Activated CD4-positive, alpha-beta T cell treated with anti-CD3 and anti-CD28 coated beads, Interleukin-2, amount 10 ng/mL, durations not matched to agents 24 days and 14 days (primary cell): Measurements from ENCODE around the gene MYOG. TPM values are rescaled to one million over a fixed set of nuclear protein-coding genes. Genes with fewer than 3 reads are reported as not detected.

Source experiments
- DNase-seq: peaks from one replicate; pipeline ENCODE4 v3.0.0; 2022
- H3K27ac Mint-ChIP-seq: one replicate; pipeline ENCODE4 v1.8.0; 2022; ENCODE audit warnings: mild to moderate bottlenecking, mixed read lengths
- H3K27me3 Mint-ChIP-seq: one replicate; pipeline ENCODE4 v1.8.0; 2022; ENCODE audit warnings: mixed read lengths
- H3K36me3 Mint-ChIP-seq: one replicate; pipeline ENCODE4 v1.8.0; 2022; ENCODE audit warnings: low read depth, mild to moderate bottlenecking, mixed read lengths
- H3K4me1 Mint-ChIP-seq: one replicate; pipeline ENCODE4 v1.8.0; 2021; ENCODE audit warnings: mixed read lengths
- H3K4me3 Mint-ChIP-seq: one replicate; pipeline ENCODE4 v1.8.0; 2022; ENCODE audit warnings: mild to moderate bottlenecking, moderate library complexity, mixed read lengths
- H3K9me3 Mint-ChIP-seq: one replicate; pipeline ENCODE4 v1.8.0; 2021; ENCODE audit warnings: mixed read lengths
- intact Hi-C: fragments of 100-400 bp; cut with micrococcal nuclease; formaldehyde crosslinking; loops from one replicate; pipeline ENCODE4 v1.15.1; 2023
- total RNA-seq: library from RNA; stranded (reverse); gene quantifications from 2 replicates; pipeline ENCODE4 v1.2.3, GENCODE V29; 2022

The MYOG gene
- total RNA-seq, 1 donor from 2014 or later, result not detected

DNA sequence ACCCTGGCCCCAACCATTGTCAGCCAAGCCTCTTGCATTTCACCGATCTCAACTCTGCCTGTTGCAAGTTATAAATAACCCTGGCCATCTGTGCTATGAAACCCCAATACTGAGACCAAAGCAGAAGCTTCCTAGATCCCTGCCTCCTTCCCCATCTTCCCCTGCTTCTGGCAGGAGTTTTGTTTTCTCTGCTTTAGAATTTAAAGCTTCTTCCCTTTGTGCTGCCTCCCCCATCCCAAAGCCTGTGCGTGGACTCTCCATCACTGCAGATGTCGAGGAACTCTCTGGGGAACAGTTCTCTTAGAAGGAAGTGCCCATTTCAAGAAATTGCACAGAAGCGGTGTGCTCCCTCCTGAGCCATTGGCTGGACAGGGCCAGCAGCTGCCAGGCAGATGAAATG, 17.4 kb upstream of the MYOG start:
- H3K4me3 Mint-ChIP-seq, result no peak overlapping the region
- peaks cover 34% of the 10 kb centered on the region for H3K27me3 Mint-ChIP-seq
- no peak for DNase-seq
- no peaks in the 10 kb centered on the region for H3K4me1 Mint-ChIP-seq
- no peaks in the 10 kb centered on the region for H3K9me3 Mint-ChIP-seq
- no peak overlapping the region for H3K27ac Mint-ChIP-seq
- intact Hi-C loops, result no loop called here
- H3K36me3 Mint-ChIP-seq, result no peaks in the 10 kb centered on the region

DNA sequence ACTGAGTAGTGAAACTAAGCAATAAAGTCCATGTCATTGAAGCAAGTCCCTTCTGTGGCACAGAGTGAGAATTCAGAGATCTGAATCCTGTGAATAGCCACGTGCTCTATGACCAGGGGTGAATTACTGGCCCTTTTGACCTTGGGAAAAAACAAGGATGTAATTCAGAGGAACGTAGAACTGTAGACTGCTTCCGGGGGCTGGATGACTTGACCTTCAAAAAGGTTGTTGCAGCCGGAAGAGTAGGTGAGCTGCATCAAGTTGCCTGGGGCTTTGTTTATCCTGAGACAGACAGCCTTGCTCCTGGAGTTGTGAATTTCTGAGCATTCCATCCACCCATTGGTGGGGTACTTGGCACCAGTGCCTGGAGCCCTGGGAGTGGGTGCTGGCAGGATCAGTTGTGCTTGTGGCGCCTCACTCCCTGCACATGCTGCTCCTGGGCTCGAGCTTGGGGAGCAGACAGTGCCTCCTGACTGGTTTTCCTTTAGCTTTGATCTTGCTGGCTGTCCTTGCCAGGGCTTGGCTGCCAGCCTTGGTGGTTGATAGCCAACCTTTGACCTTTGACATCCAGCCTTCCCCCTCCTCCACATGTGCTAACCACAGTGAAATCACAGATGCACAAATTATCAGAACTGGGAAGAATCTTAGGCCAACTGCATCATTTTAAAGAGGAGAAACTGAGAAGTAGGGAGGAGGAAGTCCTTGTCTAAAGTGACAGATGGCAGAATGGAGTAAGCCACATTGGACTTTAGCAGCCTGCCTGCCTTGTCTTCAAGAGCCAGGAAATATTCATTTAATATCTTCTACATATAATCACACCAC, 16.2 kb upstream of the MYOG start:
- DNase-seq, result no peak
- peaks cover 28% of the 10 kb centered on the region for H3K27me3 Mint-ChIP-seq
- H3K4me1 Mint-ChIP-seq, result no peaks in the 10 kb centered on the region
- intact Hi-C loops, result no loop called here
- no peak overlapping the region for H3K27ac Mint-ChIP-seq
- H3K36me3 Mint-ChIP-seq, result no peaks in the 10 kb centered on the region
- H3K9me3 Mint-ChIP-seq, result no peaks in the 10 kb centered on the region
- H3K4me3 Mint-ChIP-seq, result no peak overlapping the region

DNA sequence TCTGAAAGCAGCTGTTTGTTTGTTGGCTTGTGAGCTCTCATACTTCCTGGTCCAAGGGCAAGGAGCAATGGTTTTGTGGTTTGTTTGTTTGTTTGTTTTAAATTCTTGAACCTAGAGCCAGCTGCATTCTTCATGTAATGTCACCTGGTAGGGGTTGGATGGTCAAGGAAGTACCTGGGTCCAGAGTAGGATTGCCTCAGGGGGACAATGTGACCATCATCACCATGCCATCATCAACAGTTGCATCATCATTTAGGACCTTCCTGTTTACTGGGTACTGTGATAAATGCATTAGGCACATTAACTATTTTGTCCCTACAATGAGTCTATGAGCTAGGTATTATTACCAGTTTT, 14.7 kb upstream of the MYOG start:
- H3K9me3 Mint-ChIP-seq, result peaks cover 8% of the 10 kb centered on the region
- DNase-seq, result no peak
- H3K27me3 Mint-ChIP-seq, result peaks cover 30% of the 10 kb centered on the region
- H3K4me3 Mint-ChIP-seq, result no peak overlapping the region
- H3K27ac Mint-ChIP-seq, result no peak overlapping the region
- H3K4me1 Mint-ChIP-seq, result no peaks in the 10 kb centered on the region
- intact Hi-C loops, result no loop called here
- no peaks in the 10 kb centered on the region for H3K36me3 Mint-ChIP-seq

DNA sequence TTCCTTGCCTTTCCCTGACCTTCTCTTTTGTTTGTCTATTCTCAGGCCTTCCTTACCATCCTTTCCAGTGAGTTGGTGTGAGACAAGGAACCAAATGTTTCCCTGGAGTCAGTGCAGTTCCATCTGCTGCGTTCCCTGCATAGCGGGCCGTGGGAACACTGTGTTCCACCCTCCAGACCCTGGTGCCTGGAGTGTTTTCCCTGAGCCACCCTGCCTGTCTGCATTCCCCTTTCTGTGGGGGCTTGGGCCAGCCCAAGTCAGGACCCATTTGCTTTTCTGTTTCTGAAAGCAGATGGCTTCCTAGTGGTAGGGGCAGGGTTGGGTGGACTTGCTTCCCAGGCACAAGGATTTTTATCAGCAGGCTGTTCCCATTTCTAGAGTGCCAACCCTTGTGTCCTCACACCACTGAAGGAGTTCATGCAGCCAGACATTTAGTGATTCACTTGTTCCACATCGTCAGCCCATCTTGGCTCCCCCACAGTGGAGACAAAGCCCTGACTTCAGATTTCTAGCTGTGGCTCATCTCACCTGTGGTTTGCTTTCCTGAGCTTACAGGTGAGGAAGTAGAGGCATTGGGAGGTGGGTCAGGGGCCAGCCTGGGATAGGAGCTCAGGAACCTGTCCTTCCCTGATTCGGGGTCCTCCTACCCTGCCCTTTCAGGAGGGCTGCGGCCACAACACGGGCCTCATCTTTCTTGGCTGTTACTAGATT, 14.1 kb upstream of the MYOG start:
- H3K36me3 Mint-ChIP-seq, result no peaks in the 10 kb centered on the region
- no peak overlapping the region for H3K27ac Mint-ChIP-seq
- H3K4me1 Mint-ChIP-seq, result no peaks in the 10 kb centered on the region
- H3K4me3 Mint-ChIP-seq, result no peak overlapping the region
- intact Hi-C loops, result no loop called here
- H3K27me3 Mint-ChIP-seq, result peaks cover 28% of the 10 kb centered on the region
- no peak for DNase-seq
- H3K9me3 Mint-ChIP-seq, result peaks cover 13% of the 10 kb centered on the region

DNA sequence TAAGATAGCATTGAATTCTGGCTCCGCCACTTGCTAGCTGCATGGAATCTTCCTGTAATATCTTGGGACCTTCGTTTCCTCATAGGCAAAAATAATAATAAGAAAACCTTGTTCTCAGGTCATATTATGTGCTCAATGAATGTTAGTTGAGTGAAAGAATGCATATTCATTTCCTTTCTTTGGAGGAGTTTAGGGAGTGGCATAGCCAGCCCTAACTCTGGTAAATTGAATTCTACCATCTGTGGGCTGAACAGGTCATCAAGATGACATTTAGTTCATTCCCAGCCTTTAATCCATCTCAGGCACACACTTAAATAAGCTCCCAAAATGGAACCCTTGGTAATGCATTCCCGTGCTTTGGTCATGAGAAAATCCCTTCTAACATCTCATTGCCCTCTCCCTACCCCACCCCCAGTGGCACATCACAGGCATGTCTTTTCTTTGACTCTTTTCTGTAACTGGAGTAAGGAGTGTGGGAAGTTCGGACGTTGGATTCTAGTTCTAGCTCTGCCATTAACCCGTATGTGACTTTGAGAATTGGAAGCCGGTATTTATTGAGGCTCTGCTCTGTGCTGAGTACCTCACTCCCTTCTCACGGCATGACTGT, 13.2 kb upstream of the MYOG start:
- peaks cover 15% of the 10 kb centered on the region for H3K9me3 Mint-ChIP-seq
- H3K36me3 Mint-ChIP-seq, result no peaks in the 10 kb centered on the region
- H3K4me1 Mint-ChIP-seq, result no peaks in the 10 kb centered on the region
- no peak overlapping the region for H3K27ac Mint-ChIP-seq
- intact Hi-C loops, result no loop called here
- no peak for DNase-seq
- H3K27me3 Mint-ChIP-seq, result peaks cover 29% of the 10 kb centered on the region
- H3K4me3 Mint-ChIP-seq, result no peak overlapping the region

DNA sequence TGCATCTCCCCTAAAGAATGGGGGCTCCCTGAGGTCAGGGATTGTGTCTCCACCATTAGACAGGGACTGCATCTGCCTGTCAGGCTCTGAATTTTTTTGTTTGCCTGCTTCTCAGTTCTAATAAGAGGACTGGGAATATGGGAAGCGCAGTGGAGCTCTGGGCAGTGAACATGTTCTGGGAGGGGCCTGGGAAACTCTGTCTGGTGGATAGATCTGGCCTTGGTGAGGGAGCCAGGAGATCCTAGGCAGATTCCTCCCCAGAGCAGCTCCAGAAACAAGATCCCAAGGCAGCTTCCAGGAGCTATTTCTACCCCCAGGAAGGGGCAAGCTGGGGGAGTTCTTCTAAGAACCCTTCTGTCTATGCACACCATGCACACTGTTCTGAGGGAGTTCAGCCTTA, 12.6 kb upstream of the MYOG start:
- Mint-ChIP-seq H3K4me1 (no peaks in the 10 kb centered on the region), H3K36me3 (no peaks in the 10 kb centered on the region), H3K27me3 (peaks cover 30% of the 10 kb centered on the region), H3K9me3 (peaks cover 15% of the 10 kb centered on the region), H3K4me3 (no peak overlapping the region), H3K27ac (no peak overlapping the region)
- intact Hi-C loops, result no loop called here
- DNase-seq, result no peak

DNA sequence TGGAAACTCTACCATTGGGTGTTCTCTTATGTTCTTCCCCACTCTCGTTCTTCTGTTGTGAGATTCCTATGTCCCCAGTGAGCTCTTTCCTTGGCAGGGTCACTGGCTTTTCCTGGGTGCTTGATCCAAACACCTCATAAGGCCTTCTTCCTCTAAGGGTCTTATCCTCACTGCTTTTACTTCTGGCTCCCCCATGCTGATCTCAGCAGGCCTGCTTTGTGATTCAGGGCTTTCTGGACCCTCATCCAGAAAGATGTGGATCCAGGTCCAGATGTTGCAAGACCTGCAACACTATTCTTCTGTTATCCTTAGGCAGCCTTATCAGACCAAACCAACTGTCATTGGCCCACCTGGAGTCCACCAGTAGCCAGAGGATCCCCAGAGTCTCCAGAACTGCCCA, 11.2 kb upstream of the MYOG start:
- peaks cover 28% of the 10 kb centered on the region for H3K27me3 Mint-ChIP-seq
- intact Hi-C loops, result no loop called here
- H3K36me3 Mint-ChIP-seq, result no peaks in the 10 kb centered on the region
- H3K4me3 Mint-ChIP-seq, result no peak overlapping the region
- H3K27ac Mint-ChIP-seq, result no peak overlapping the region
- DNase-seq, result no peak
- peaks cover 15% of the 10 kb centered on the region for H3K9me3 Mint-ChIP-seq
- H3K4me1 Mint-ChIP-seq, result no peaks in the 10 kb centered on the region

DNA sequence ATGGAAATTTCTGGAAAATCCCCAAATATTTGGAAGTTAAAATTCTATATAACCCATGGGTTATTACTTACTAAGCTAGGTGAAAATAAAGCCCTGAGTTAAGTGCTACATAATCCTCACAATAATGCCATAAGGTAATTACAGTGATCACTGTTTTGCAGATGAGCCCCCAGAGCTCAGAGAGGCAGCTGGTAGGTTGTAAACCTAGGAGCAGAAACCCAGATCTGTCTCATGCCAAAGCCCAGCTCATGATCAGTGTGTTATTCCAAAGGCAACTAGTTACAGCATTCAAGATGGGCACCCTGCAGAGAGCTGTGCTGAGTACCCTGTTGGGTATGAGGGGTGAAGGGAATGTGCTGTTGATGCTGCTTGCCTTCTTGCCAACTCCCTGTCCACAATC, 10.8 kb upstream of the MYOG start:
- DNase-seq, result no peak
- no peak overlapping the region for H3K27ac Mint-ChIP-seq
- intact Hi-C loops, result no loop called here
- no peak overlapping the region for H3K4me3 Mint-ChIP-seq
- H3K27me3 Mint-ChIP-seq, result peaks cover 28% of the 10 kb centered on the region
- no peaks in the 10 kb centered on the region for H3K36me3 Mint-ChIP-seq
- no peaks in the 10 kb centered on the region for H3K4me1 Mint-ChIP-seq
- peaks cover 15% of the 10 kb centered on the region for H3K9me3 Mint-ChIP-seq

DNA sequence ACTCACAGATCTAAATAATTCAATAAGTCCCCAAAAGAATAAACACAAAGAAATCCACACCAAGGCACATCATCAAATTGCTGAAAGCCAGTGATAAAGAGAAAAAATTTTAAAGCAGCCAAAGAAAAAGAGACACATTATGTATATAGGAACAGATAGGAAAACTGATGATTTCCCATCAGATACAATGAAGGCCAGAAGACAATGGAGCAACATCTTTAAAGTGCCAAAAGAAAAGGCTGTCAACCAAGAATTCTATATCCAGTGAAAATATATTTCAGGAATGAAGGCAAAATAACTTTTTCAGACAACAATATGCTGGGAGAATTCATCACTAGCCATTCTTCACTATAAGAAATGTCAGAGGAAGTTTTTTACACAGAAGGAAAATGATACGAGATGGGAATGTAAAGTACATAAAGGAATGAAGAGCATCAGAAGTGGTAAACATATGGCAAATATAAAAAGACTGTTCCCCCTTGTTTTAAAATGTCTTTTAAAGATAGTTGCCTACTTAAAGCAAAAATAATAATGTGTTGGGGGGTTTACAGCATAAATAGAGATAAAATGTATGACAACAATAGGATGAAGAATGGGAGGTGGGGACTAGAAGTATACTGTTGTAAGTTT, 9.4 kb upstream of the MYOG start:
- intact Hi-C loops, result no loop called here
- Mint-ChIP-seq H3K4me3 (no peak overlapping the region), H3K27ac (no peak overlapping the region), H3K4me1 (no peaks in the 10 kb centered on the region), H3K27me3 (peaks cover 31% of the 10 kb centered on the region), H3K36me3 (no peaks in the 10 kb centered on the region), H3K9me3 (peaks cover 15% of the 10 kb centered on the region)
- DNase-seq, result no peak

DNA sequence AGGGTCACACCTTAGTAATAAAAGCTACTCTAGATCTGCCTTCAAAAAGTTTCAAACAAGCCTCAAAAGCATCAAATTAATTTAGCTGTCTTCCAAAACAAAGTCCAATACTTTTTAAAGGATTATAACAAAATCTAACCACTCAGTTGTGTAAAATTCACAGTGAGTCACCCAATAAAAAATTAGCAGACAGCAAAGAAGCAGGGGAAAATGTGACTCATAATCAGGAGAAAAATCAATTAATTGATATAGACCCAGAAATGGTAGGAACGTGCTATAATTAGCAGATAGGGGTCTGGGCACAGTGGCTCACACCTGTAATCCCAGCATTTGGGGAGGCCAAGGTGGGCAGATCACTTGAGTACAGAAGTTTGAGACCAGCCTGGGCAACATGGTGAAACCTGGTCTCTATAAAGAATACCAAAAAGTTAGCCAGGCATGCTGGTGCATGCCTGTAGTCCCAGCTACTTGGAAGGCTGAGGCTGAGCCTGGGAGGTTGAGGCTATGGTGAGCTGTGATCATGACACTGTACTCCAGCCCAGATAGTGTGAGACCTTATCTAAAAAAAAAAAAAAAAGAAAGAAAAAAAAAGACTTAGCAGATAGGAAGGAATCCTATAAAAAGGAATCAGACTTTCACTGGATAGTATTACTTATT, 8.1 kb upstream of the MYOG start:
- Mint-ChIP-seq H3K27me3 (peaks cover 29% of the 10 kb centered on the region), H3K9me3 (peaks cover 15% of the 10 kb centered on the region), H3K36me3 (no peaks in the 10 kb centered on the region), H3K4me3 (no peak overlapping the region), H3K27ac (no peak overlapping the region), H3K4me1 (no peaks in the 10 kb centered on the region)
- intact Hi-C loops, result no loop called here
- no peak for DNase-seq

DNA sequence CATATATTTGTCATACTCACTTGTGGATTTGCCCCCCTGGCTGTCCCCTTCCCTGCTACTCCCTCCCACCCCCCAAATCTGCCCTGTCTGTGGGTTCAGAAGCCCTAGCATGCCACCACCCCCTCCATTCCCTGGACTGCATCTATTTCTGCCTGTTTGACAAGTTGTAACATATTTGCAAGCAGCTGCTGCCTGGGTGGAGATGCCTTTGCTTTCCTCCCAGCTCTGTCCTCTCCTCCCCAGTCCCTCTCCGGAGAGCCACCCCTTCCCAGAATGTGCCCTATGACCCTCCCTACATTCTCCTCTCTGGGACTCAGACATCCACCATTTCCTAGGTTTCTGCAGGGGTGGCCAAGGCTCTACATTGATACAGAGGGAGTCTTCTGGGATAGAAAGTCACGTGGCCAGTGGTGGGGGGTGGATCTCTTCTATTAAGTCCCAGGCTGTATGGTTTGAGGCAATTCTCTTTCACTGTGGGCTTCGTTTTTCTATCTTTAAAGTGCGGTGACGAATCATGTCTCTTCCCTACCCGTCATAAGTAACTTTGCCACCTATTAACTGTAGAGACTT, 6.0 kb upstream of the MYOG start:
- no peaks in the 10 kb centered on the region for H3K36me3 Mint-ChIP-seq
- H3K27ac Mint-ChIP-seq, result no peak overlapping the region
- H3K27me3 Mint-ChIP-seq, result peaks cover 32% of the 10 kb centered on the region
- intact Hi-C loops, result no loop called here
- no peaks in the 10 kb centered on the region for H3K4me1 Mint-ChIP-seq
- H3K9me3 Mint-ChIP-seq, result peaks cover 15% of the 10 kb centered on the region
- no peak for DNase-seq
- no peak overlapping the region for H3K4me3 Mint-ChIP-seq

DNA sequence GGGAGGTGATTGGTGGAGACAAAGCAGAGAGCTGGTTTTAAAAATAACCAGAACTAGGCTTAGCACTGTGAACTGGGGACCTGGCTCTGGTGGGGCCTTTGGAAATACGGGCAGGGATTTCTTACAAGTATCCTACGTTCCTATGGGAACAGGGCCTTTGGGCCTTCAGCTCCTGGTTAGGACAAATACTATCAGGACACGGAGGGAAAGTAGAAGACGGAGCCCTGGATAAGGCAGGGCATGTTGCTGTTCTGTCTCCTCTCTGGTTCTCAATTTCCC, 5.3 kb upstream of the MYOG start:
- peaks cover 14% of the 10 kb centered on the region for H3K9me3 Mint-ChIP-seq
- H3K4me3 Mint-ChIP-seq, result no peak overlapping the region

DNA sequence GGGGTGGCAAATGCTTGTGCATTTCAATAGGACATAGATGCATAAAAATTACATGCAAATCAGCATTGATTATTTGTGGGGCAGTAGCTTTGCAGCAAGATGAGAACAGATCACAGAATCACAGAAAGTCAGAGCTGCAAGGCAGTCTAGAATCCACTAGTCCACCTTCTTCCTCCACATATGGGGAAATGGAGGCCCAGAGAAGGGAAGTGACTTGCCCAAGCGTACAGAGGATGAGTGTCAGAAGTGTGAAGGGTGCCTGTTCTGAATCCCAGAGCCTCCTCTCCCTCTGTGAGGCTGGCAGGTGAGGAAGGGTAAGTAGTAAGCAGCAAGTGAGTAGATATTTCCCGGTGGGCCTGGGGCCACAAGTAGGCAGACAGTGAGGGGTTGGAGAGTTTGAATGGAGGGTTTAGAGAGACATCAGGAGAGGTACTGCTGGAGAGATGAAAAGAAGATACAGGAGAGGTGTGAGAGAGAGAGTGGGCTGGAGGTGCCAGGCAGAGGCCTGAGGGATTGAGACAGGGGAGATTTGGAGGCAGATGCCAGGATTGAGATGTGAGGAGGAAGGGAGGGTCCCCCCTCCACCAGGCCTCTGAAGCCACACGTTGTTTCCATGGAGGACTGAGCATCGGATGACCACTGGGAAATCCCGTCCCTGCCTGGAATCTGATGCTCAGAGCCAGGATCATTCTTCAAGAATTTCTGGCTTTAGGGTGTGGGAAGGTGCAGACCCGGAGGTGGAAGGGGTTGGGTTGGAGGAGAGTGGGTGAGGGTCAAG, 4.8 kb upstream of the MYOG start:
- Mint-ChIP-seq H3K36me3 (no peaks in the 10 kb centered on the region), H3K4me3 (no peak overlapping the region), H3K27me3 (peaks cover 26% of the 10 kb centered on the region), H3K4me1 (no peaks in the 10 kb centered on the region), H3K9me3 (peaks cover 8% of the 10 kb centered on the region), H3K27ac (no peak overlapping the region)
- DNase-seq, result no peak
- intact Hi-C loops, result no loop called here

More for the DNA sequence above, 5.3 kb upstream of the MYOG start:
- H3K27ac Mint-ChIP-seq, result no peak overlapping the region
- no peaks in the 10 kb centered on the region for H3K4me1 Mint-ChIP-seq
- intact Hi-C loops, result no loop called here
- peaks cover 31% of the 10 kb centered on the region for H3K27me3 Mint-ChIP-seq
- DNase-seq, result no peak
- no peaks in the 10 kb centered on the region for H3K36me3 Mint-ChIP-seq
